Muscle of leg (tissue), 16 donors: ENCODE results near the gene NPAS2. TPM values are rescaled to one million over a fixed set of nuclear protein-coding genes. Genes with fewer than 3 reads are reported as not detected.
A peak's percentile ranks its signal among the peaks of the same experiment; 100 is the strongest.

ENCODE experiments used
- DNase-seq: peaks from one replicate; pipeline ENCODE4 v3.0.0; 2013
- H3K27ac ChIP-seq: one replicate; pipeline ENCODE4 v1.5.1; 2013; ENCODE audit warnings: mild to moderate bottlenecking, low read length, control low read depth
- H3K27me3 ChIP-seq: one replicate; pipeline ENCODE4 v1.6.1; 2013; ENCODE audit warnings: low read length; ENCODE audit not compliant: control insufficient read depth, insufficient read depth
- H3K36me3 ChIP-seq: one replicate; pipeline ENCODE4 v1.6.1; 2013; ENCODE audit warnings: low read length; ENCODE audit not compliant: control insufficient read depth, insufficient read depth
- H3K4me1 ChIP-seq: one replicate; pipeline ENCODE4 v1.6.1; 2013; ENCODE audit warnings: low read length; ENCODE audit not compliant: control insufficient read depth, insufficient read depth
- H3K4me3 ChIP-seq: one replicate; pipeline ENCODE4 v1.5.1; 2013; ENCODE audit warnings: low read length, control low read depth
- H3K9me3 ChIP-seq: replicated peaks from 2 replicates; pipeline ENCODE4 v1.6.1; 2013; ENCODE audit warnings: low read depth, low read length; ENCODE audit not compliant: control insufficient read depth
- WGBS: methylation state at CpG from one replicate; pipeline ENCODE4 v1.1.5; 2013; ENCODE audit warnings: missing lambda C conversion rate; ENCODE audit not compliant: insufficient coverage; 5-methylcytosine and 5-hydroxymethylcytosine counted together
- long read RNA-seq, 11 donors: transcript quantifications; one replicate each; lab custom pipeline, GENCODE V29; 2026
- polyA plus RNA-seq, 8 donors: library from polyadenylated mRNA; unstranded; fragments of 120-200 nt; gene quantifications; one replicate each; pipeline versions ENCODE4 v1.2.1 to v1.2.3, GENCODE V29; 2013; ENCODE audit warnings: inconsistent platforms in 1 of 8, low replicate concordance in 1 of 8; ENCODE audit not compliant: insufficient read length in 8 of 8, insufficient read depth in 1 of 8
- total RNA-seq: library from RNA; stranded (reverse); fragments of 120-200 nt; gene quantifications from one replicate; pipeline ENCODE4 v1.2.4, GENCODE V29; 2013

Gene NPAS2
- 2.9 TPM for total RNA-seq
- polyA plus RNA-seq = 10 to 100 TPM in 4 of 8 donors, 1 to 10 TPM in 4; 7.3 to 18.5 (median 9.5) TPM
- long read RNA-seq, donor 1, full-length matches to known transcripts = 1 of 1 reads
- long read RNA-seq, donor 1, partial matches to known transcripts = 0 of 1 reads
- long read RNA-seq, donor 1, other reads (novel, unspliced or antisense) = 0 of 1 reads
- long read RNA-seq, donor 2 = 0 reads
- long read RNA-seq, donor 3 = 0 reads
- long read RNA-seq, donor 4 = 0 reads
- long read RNA-seq, donor 5, full-length matches to known transcripts = 1 of 1 reads
- long read RNA-seq, donor 5, partial matches to known transcripts = 0 of 1 reads
- long read RNA-seq, donor 5, other reads (novel, unspliced or antisense) = 0 of 1 reads
- long read RNA-seq, donor 6 = 0 reads
- long read RNA-seq, donor 7, full-length matches to known transcripts = 1 of 1 reads
- long read RNA-seq, donor 7, partial matches to known transcripts = 0 of 1 reads
- long read RNA-seq, donor 7, other reads (novel, unspliced or antisense) = 0 of 1 reads
- long read RNA-seq, donor 8 = 0 reads
- long read RNA-seq, donor 9 = 0 reads
- long read RNA-seq, donor 10 = 0 reads
- long read RNA-seq, donor 11 = 0 reads

- peak within 1 kb of the TSS; percentile 76 for H3K4me3 ChIP-seq
- peaks cover 25% of the 10 kb centered on the region for H3K27me3 ChIP-seq
- peaks cover 23% of the 10 kb centered on the region for H3K4me1 ChIP-seq
- DNase-seq = peak; percentile 81
- under 1% methylated on average over 67 of the region's 91 CpGs for WGBS
- peak within 1 kb of the TSS; percentile 88 for H3K27ac ChIP-seq
- H3K9me3 ChIP-seq = no peaks in the 10 kb centered on the region
- no peaks in the 10 kb centered on the region for H3K36me3 ChIP-seq
Observed at GRCh38 chr2:100819370-100820272, at the start of gene NPAS2. NPAS2 (plus strand) TSS chr2:100820139; CDS start chr2:100904755, 84,616 bp downstream.

GRCh38 chr2:100771125-100771524 lies 48.8 kb upstream of the NPAS2 start:
- H3K9me3 ChIP-seq = no peaks in the 10 kb centered on the region
- no peaks in the 10 kb centered on the region for H3K27me3 ChIP-seq
- H3K4me3 ChIP-seq = no peak overlapping the region
- WGBS = no CpG with 5 or more reads among the region's 4 CpGs
- DNase-seq = no peak
- no peaks in the 10 kb centered on the region for H3K36me3 ChIP-seq
- H3K4me1 ChIP-seq = peaks cover 4% of the 10 kb centered on the region
- H3K27ac ChIP-seq = no peak overlapping the region

- 81% methylated on average over 2 of the region's 4 CpGs for WGBS
- Histone ChIP-seq H3K27ac (no peak overlapping the region), H3K9me3 (no peaks in the 10 kb centered on the region), H3K4me1 (no peaks in the 10 kb centered on the region), H3K27me3 (no peaks in the 10 kb centered on the region), H3K36me3 (no peaks in the 10 kb centered on the region), H3K4me3 (no peak overlapping the region)
- no peak for DNase-seq
Observed at GRCh38 chr2:100773538-100773937, 46.4 kb upstream of the NPAS2 start.

GRCh38 chr2:100776445-100776844 lies 43.5 kb upstream of the NPAS2 start:
- H3K9me3 ChIP-seq = no peaks in the 10 kb centered on the region
- no peaks in the 10 kb centered on the region for H3K27me3 ChIP-seq
- no peak overlapping the region for H3K27ac ChIP-seq
- DNase-seq = no peak
- peaks cover 2% of the 10 kb centered on the region for H3K4me1 ChIP-seq
- H3K36me3 ChIP-seq = no peaks in the 10 kb centered on the region
- no peak overlapping the region for H3K4me3 ChIP-seq

- no peak overlapping the region for H3K4me3 ChIP-seq
- 42% methylated on average over 9 of the region's 12 CpGs for WGBS
- no peaks in the 10 kb centered on the region for H3K27me3 ChIP-seq
- H3K4me1 ChIP-seq = peaks cover 2% of the 10 kb centered on the region
- peak; percentile 43 for DNase-seq
- H3K27ac ChIP-seq = no peak overlapping the region
- H3K36me3 ChIP-seq = no peaks in the 10 kb centered on the region
- no peaks in the 10 kb centered on the region for H3K9me3 ChIP-seq
Observed at GRCh38 chr2:100778637-100779450, 41.1 kb upstream of the NPAS2 start.

GRCh38 chr2:100779908-100780202 lies 40.1 kb upstream of the NPAS2 start:
- Histone ChIP-seq H3K27me3 (no peaks in the 10 kb centered on the region), H3K36me3 (no peaks in the 10 kb centered on the region), H3K9me3 (no peaks in the 10 kb centered on the region), H3K4me3 (no peak overlapping the region), H3K4me1 (peaks cover 2% of the 10 kb centered on the region), H3K27ac (no peak overlapping the region)
- DNase-seq = no peak
- WGBS = 100% methylated on average over 1 of the region's 3 CpGs

- Histone ChIP-seq H3K36me3 (no peaks in the 10 kb centered on the region), H3K9me3 (no peaks in the 10 kb centered on the region), H3K27me3 (no peaks in the 10 kb centered on the region), H3K4me1 (peaks cover 2% of the 10 kb centered on the region), H3K27ac (peak overlapping the region; percentile 20), H3K4me3 (no peak overlapping the region)
- 36% methylated on average over 3 of the region's 8 CpGs for WGBS
- peak; percentile 56 for DNase-seq
Observed at GRCh38 chr2:100780203-100781008, 39.5 kb upstream of the NPAS2 start.

- DNase-seq = no peak
- Histone ChIP-seq H3K4me3 (no peak overlapping the region), H3K27me3 (no peaks in the 10 kb centered on the region), H3K27ac (no peak overlapping the region), H3K36me3 (no peaks in the 10 kb centered on the region), H3K9me3 (no peaks in the 10 kb centered on the region), H3K4me1 (peaks cover 2% of the 10 kb centered on the region)
- no CpG with 5 or more reads among the region's 1 CpG for WGBS
Observed at GRCh38 chr2:100781009-100781325, 39.0 kb upstream of the NPAS2 start.
